ENCODE results near the gene CAMKK2. TPM values are rescaled to one million over a fixed set of nuclear protein-coding genes. Genes with fewer than 3 reads are reported as not detected.

Gene CAMKK2
- total and polyA plus RNA-seq, 4 donors, result 10.5 to 26.0 (median 20.5) TPM

GRCh38 chr12:121287267-121287954, 9.1 kb downstream of the CAMKK2 start:
- 91% methylated on average over 10 of the region's 10 CpGs for WGBS
- no peak overlapping the region for H3K27ac ChIP-seq (ENCODE audit: low read depth in 1 of 2, low read length in 2 of 2)
- H3K27me3 ChIP-seq (ENCODE audit: control insufficient read depth in 4 of 4, insufficient read depth in 4 of 4, low read length in 3 of 4), result no peaks in the 10 kb centered on the region
- no peaks in the 10 kb centered on the region for H3K9me3 ChIP-seq (ENCODE audit: control insufficient read depth in 4 of 4, low read length in 3 of 4)
- H3K4me1 ChIP-seq (ENCODE audit: control insufficient read depth in 4 of 4, insufficient read depth in 4 of 4, low read length in 3 of 4), result peaks cover 0 to 14% (median 4%) of the 10 kb centered on the region in 4 donors
- H3K9ac ChIP-seq (ENCODE audit: low read depth in 1 of 2, low read length in 2 of 2), result no peak overlapping the region
- DNase-seq (ENCODE audit: low spot score), result no peak
- H3K4me3 ChIP-seq (ENCODE audit: low read depth in 1 of 3, low read length in 3 of 3), result no peak overlapping the region
- TF ChIP-seq EGR1 (IDR thresholded peaks at IDR 0.05; ENCODE audit: low read depth in 2 of 2), result no peak
- TF ChIP-seq ZBTB33 (IDR thresholded peaks at IDR 0.05), result no peak
- no peak for TF ChIP-seq TAF1 (conservative IDR thresholded peaks at IDR 0.05)
- TF ChIP-seq SP1 (IDR thresholded peaks at IDR 0.05), result no peak
- TF ChIP-seq HNF4G (IDR thresholded peaks at IDR 0.05), result no peak
- no peak for TF ChIP-seq HNF4A (conservative IDR thresholded peaks at IDR 0.05)
- TF ChIP-seq, protein P1, sequence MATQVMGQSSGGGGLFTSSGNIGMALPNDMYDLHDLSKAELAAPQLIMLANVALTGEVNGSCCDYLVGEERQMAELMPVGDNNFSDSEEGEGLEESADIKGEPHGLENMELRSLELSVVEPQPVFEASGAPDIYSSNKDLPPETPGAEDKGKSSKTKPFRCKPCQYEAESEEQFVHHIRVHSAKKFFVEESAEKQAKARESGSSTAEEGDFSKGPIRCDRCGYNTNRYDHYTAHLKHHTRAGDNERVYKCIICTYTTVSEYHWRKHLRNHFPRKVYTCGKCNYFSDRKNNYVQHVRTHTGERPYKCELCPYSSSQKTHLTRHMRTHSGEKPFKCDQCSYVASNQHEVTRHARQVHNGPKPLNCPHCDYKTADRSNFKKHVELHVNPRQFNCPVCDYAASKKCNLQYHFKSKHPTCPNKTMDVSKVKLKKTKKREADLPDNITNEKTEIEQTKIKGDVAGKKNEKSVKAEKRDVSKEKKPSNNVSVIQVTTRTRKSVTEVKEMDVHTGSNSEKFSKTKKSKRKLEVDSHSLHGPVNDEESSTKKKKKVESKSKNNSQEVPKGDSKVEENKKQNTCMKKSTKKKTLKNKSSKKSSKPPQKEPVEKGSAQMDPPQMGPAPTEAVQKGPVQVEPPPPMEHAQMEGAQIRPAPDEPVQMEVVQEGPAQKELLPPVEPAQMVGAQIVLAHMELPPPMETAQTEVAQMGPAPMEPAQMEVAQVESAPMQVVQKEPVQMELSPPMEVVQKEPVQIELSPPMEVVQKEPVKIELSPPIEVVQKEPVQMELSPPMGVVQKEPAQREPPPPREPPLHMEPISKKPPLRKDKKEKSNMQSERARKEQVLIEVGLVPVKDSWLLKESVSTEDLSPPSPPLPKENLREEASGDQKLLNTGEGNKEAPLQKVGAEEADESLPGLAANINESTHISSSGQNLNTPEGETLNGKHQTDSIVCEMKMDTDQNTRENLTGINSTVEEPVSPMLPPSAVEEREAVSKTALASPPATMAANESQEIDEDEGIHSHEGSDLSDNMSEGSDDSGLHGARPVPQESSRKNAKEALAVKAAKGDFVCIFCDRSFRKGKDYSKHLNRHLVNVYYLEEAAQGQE (IDR thresholded peaks at IDR 0.05), result no peak
- TF ChIP-seq JUND (IDR thresholded peaks at IDR 0.05), result no peak
- no peak for TF ChIP-seq FOXA1 (IDR thresholded peaks at IDR 0.05)
- TF ChIP-seq GABPA (IDR thresholded peaks at IDR 0.05 in 1 of 2, conservative IDR thresholded peaks at IDR 0.05 in 1 of 2), result no peak
- no peak for TF ChIP-seq FOXA2 (IDR thresholded peaks at IDR 0.05)
- TF ChIP-seq RXRA (IDR thresholded peaks at IDR 0.05), result no peak
- TF ChIP-seq NR2F2 (IDR thresholded peaks at IDR 0.05), result no peak
- TF ChIP-seq, protein P2, sequence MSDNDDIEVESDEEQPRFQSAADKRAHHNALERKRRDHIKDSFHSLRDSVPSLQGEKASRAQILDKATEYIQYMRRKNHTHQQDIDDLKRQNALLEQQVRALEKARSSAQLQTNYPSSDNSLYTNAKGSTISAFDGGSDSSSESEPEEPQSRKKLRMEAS (IDR thresholded peaks at IDR 0.05), result no peak
- peaks cover 0 to 6% (median 1%) of the 10 kb centered on the region in 4 donors for H3K36me3 ChIP-seq (ENCODE audit: control insufficient read depth in 4 of 4, insufficient read depth in 3 of 4, low read depth in 1 of 4, low read length in 3 of 4)

- DNase-seq (ENCODE audit: low spot score), result no peak
- H3K36me3 ChIP-seq (ENCODE audit: control insufficient read depth in 4 of 4, insufficient read depth in 3 of 4, low read depth in 1 of 4, low read length in 3 of 4), result no peaks in the 10 kb centered on the region
- H3K4me3 ChIP-seq (ENCODE audit: low read depth in 1 of 3, low read length in 3 of 3), result no peak overlapping the region
- 100% methylated on average over 1 of the region's 1 CpG for WGBS
- no peak overlapping the region for H3K9ac ChIP-seq (ENCODE audit: low read depth in 1 of 2, low read length in 2 of 2)
- no peaks in the 10 kb centered on the region for H3K27me3 ChIP-seq (ENCODE audit: control insufficient read depth in 4 of 4, insufficient read depth in 4 of 4, low read length in 3 of 4)
- peak overlapping the region in 1 of 2 donors; percentile 71 for H3K27ac ChIP-seq (ENCODE audit: low read depth in 1 of 2, low read length in 2 of 2)
- no peaks in the 10 kb centered on the region for H3K9me3 ChIP-seq (ENCODE audit: control insufficient read depth in 4 of 4, low read length in 3 of 4)
- no peak for TF ChIP-seq EGR1 (IDR thresholded peaks at IDR 0.05; ENCODE audit: low read depth in 2 of 2)
- TF ChIP-seq, protein P2 (IDR thresholded peaks at IDR 0.05), result no peak
- no peak for TF ChIP-seq JUND (IDR thresholded peaks at IDR 0.05)
- TF ChIP-seq ZBTB33 (IDR thresholded peaks at IDR 0.05), result no peak
- TF ChIP-seq HNF4A (conservative IDR thresholded peaks at IDR 0.05), result no peak
- no peak for TF ChIP-seq RAD21 (IDR thresholded peaks at IDR 0.05)
- TF ChIP-seq RXRA (IDR thresholded peaks at IDR 0.05), result no peak
- TF ChIP-seq GABPA (IDR thresholded peaks at IDR 0.05 in 1 of 2, conservative IDR thresholded peaks at IDR 0.05 in 1 of 2), result no peak
- TF ChIP-seq HNF4G (IDR thresholded peaks at IDR 0.05), result no peak
- no peak for TF ChIP-seq YY1 (IDR thresholded peaks at IDR 0.05)
- no peak for TF ChIP-seq FOXA1 (IDR thresholded peaks at IDR 0.05)
- H3K4me1 ChIP-seq (ENCODE audit: control insufficient read depth in 4 of 4, insufficient read depth in 4 of 4, low read length in 3 of 4), result peaks cover 0 to 14% (median 4%) of the 10 kb centered on the region in 4 donors
These were observed 10.7 kb downstream of the CAMKK2 start for GRCh38 chr12:121285856-121286255.

Measured in liver (tissue), 9 donors.